GM18507 (cell line): ENCODE data around the gene TMPRSS2.

Source experiments
- DNase-seq: peaks from one replicate; pipeline ENCODE4 v3.0.0; 2011; ENCODE audit warnings: low read depth; ENCODE audit not compliant: insufficient read length; ENCODE audit errors: extremely low spot score
- FAIRE-seq: peaks from 2 replicates; lab custom pipeline; 2011; peaks lifted over from hg19 to GRCh38; lab: Jason Lieb, UNC

TMPRSS2 gene

DNA sequence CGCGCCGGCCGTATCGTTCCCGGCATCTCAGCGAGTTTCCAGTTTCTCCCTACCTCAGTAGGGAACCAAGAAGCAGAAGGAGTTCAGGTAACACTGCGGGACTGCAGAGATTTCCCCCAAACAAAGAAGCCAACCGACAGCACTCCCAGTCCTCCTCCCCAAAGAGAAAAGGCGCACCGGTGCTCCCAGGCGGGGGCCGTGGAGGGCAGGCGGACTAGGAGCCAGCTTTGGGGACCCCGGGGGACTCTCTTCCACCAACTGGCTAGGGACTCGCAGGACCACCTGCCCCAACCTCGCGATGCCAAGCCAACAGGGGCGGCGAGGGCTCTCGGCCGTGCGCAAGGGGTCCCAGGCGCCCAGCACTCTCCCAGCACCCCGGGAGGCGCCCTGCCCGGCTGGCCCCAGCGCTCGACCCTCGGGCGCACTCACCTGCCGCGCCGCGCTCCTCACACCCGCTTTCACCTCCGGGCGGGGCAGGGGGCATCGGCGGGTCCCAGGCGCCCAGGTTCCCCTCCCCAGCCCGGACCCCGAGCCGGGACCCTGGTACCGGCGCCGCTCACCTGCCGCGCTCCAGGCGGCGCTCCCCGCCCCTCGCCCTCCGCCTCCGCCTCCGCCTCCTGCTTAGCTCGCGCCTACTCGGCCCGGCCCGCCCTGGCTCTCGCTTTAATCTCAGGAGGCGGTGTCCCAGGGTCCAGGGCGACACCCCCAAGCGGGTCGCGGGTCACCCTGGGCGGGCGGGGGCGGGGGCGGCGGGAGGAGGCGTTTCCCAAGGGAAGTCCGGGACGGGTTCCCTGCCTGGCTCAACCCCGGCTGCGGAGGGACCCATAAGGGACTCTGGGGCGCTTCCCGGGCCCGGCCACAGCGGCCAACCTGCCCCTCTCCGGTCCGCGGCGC lies at the start of gene TMPRSS2:
Gene TMPRSS2, minus strand, starts transcription at position 638 of the 894 bp plus-strand sequence. CDS start 10,025 bp downstream, outside the sequence.
- no peak for FAIRE-seq
- no peak for DNase-seq

DNA sequence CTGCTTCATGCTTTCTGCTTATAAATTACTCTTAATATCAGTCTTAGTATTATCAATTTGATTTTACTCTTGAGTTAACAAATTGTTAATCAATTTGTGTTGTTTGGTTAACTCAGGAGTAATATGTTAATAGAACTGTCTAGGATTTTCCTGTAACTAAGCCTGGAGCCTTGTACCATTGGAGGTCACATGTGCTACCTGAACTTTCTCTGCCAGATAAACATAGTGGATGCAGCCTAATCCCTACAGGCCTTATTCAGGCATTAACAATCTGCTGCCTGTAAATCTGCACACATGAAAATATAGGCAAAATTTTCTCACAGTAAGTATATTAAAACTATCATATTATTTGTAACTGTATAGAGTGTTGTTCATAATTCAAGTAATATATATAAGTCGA lies 47.1 kb upstream of the TMPRSS2 start:
- FAIRE-seq (no peak), DNase-seq (no peak)

DNA sequence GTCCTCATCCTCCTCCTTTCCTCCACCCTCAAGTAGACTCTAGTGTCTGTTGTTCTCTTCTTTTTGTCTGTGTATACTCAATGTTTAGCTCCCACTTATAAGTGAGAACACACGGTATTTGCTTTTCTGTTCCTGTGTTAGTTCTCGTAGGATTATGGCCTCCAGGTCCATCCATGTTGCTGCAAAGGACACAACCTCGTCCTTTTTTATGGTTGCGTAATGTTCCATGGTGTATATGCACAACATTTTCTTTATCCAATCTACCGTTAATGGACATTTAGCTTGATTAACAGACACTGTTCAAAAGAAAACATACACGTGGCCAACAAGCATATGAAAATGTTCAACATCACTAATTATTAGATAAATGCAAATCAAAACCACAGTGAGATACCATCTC lies 44.3 kb upstream of the TMPRSS2 start:
- no peak for DNase-seq
- no peak for FAIRE-seq

DNA sequence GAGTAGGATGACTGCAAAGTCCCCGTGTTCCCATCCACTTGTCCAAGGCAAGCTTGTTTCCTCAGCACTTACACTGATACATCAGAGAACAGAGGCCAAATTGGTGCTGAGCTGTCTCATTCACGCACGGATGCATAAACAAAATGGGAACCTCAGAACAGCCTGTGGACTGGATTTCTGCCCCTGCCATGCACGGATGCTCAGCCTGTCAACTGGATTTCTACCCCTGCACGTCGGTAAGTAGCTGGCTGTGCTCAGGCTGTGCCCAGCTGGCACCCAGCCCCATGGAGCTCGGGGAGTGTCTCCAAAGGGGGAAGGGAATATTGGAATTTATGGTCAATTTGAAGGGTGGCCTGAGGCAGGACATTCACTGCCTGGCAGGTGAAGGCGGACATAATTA lies 40.8 kb upstream of the TMPRSS2 start:
- FAIRE-seq (no peak), DNase-seq (no peak)

DNA sequence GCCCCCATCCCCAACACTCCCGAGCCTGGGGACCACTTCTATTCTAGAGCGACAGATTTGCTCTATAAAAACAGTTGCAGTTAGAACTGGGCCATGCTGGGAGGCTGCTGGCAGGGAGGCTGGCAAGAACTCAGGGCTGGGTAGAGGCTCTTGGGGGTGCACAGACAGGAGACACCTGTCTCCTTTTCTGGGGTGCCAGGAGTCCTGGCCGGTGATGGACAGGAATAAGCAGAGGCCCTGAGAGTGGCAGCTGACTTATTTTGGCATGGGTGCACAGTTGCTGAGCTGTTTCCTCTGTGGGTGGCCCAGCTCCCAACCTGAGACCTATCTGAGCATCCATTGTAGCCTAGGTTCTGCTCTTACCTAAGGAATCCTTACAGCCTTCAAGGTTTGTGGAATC lies 39.2 kb upstream of the TMPRSS2 start:
- no peak for FAIRE-seq
- DNase-seq, result no peak

DNA sequence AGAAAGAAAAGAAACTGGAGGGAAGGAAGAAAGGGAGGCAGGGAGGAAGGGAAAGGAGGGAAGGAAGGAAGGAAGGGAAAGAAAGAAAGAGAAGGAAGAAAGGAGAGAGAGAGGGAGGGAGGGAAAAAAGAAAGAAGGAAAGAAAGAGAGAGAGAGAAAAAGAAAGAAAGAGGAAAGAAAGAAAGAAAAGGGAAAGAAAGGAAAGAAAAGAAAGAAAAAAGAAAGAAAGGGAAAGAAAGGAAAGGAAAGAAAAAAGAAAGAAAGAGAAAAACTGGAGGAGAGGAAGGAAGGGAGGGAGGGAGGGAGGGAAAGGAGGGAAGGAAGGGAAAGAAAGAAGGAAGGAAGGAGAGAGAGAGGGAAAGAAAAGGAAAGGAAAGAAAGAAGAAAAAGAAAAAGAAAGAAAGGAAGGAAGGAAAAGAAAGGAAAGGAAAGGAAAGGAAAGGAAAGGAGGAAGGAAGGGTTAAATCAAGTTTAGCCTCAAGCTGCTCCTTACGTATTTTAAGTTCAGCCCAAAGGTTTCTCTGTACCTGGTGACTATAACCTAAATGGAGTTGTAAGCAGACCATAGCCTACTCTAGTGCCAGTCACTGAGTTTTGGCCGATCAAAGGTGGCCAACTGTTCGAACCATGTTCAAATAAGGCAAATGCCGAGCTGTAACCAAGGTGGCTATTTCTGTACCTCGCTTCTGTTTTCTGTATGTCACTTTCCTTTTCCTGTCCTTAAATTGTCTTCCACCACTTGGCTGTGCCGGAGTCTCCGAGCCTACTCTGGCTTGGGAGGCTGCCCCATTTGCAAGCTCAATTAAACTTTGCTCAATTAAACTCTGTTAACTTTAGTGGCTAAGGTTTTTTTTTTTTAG lies 37.8 kb upstream of the TMPRSS2 start:
- no peak for DNase-seq
- no peak for FAIRE-seq

DNA sequence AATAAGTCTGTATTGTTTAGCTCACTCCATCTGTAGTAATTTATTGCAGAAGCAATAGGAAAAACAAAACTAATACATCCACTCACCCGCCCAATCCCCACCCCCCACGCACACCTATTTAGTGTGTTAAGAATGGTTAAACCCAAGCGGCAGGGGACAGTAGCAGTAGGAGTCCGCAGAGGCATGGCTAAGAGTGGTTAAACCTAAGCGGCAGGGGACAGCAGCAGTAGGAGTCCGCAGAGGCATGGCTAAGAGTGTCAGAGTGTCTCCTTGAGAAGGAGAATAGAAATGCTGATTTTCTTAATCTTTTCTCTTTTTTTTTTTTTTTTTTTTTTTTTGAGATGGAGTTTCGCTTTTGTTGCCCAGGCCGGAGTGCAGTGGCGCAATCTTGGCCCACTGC lies 34.8 kb upstream of the TMPRSS2 start:
- DNase-seq (no peak), FAIRE-seq (no peak)

DNA sequence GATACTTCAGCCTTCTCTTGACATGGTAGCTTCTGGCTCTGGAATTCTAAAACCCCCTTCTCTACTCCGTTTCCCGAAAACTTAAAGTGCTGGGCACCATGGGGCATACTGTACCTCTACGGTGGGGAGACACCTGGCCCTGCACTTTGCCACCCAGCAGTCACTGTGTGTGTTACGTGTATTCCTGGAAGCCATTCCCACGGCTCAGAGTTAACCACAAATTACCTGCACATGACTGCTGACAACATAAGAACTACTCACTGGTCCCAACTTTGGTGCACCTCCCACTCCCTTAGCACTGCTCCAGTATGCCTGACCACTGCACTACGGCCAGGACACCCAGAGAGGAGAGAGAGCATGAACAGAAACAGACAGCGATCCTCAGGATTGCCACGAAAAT lies 29.4 kb upstream of the TMPRSS2 start:
- no peak for FAIRE-seq
- DNase-seq, result no peak

DNA sequence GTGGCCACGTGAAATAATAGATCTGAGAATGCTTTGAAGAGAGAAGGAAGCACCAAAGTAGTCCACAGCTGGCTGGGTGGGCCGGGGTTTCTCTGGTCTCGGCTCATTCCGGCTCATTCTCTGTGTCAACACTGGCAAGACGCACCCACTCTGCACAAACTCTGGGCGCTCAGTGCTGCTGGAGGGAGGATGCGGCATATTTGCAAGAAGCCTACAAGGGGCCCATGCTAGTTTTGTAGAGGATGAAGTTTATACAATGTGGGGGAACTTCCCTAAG lies 28.8 kb upstream of the TMPRSS2 start:
- DNase-seq (no peak), FAIRE-seq (no peak)

DNA sequence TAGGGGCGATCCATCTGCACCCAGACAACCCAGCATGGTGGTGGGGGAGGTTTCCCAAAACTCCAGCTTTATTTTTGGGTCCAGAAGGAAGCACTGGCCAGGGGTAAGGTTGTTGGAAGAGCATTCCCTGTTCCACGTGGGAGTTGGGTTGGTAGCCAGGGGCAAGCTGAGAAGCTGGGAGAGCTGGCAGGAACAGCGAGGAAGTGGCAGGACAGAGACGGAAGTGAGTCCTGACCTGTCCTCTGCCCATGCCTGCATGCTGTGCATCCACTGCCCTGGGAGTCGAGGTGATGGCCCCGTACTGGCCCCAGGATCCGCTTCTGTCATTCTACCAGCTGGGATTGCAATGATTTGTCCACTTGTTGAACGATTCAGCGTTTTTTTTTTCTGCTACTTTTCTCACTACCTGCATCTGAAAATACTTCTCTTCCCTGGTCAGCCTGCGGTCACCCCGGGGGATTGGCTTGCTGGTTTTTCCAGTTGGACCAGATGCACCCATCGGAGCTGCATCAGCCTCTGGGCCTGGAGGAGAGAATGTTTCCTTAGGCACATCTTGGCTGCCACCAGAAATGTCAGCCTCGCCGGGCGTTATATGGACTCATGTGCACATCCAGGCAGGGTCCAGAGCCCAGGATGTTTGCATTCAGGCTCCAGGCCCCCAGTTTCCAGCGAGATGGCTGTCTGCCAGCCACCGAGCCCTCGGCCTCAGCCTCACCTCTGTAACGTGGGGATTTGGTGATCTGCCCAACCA lies 28.3 kb upstream of the TMPRSS2 start:
- DNase-seq (no peak), FAIRE-seq (no peak)

DNA sequence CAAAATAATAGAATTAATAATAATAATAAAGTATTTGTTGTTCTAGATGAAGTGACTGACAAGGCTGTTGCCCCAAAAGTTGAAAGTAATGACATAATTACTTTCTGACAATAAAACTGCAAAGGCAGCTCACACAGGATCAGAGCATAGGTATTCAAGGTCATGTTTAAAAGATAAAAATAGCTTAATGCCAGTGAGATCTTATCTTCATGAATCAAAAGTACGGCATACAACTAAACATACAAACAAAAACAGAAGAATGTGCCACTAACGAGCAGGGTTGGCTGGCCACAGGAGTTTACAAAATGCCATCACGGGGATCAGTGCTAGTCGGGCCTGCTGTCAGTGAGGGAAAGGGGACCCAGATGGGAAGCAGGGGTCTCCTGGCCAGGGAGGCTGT lies 22.4 kb upstream of the TMPRSS2 start:
- FAIRE-seq, result no peak
- DNase-seq, result no peak

DNA sequence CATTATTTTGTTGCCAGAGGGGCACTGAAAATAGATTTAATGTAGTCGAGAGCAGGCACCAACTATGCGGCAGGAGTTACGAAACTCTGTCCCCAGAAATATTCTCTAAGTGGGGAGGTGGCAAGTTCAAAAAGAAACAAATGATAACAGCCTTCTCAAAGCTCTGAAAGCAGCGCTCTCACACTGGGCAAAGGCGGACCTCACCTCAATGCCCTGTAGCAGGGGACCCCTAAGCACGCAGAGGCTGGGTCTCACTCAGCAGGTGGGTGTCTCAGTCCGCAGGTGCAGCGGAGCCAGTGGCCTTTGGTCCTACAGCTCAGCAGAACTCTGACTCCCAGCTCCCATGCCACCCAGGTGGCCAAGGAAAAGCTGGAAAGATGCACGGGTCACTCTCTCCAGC lies 21.8 kb upstream of the TMPRSS2 start:
- no peak for DNase-seq
- no peak for FAIRE-seq

DNA sequence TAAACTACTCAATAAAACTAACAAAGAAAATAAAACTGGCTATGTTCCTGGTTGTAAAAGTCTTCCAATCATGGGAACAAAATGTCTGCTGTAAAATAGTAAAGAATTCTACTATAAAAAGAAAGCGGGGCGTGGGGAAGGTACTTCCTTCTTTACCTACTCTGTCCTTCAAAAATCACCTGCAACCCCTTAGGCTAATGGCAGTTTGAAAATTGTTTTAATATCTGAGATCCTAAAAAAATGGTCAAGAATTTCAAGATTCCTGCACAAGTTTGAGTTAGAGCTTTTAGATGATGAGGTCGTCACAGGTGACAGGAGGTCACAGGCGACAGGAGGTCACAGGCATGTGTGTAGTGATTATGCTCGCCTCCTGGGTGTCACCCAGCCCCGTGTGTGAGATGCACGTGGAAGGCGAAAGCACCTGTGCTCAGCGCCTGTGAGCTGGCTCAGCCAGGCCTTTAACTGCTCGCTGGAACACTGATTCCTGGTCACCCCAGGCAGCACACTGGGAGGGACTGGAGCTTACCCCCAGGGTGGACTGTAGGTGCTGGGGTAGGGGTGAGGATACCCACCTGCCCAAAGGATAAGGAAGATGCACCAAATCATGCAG lies 18.6 kb upstream of the TMPRSS2 start:
- no peak for FAIRE-seq
- DNase-seq, result no peak

DNA sequence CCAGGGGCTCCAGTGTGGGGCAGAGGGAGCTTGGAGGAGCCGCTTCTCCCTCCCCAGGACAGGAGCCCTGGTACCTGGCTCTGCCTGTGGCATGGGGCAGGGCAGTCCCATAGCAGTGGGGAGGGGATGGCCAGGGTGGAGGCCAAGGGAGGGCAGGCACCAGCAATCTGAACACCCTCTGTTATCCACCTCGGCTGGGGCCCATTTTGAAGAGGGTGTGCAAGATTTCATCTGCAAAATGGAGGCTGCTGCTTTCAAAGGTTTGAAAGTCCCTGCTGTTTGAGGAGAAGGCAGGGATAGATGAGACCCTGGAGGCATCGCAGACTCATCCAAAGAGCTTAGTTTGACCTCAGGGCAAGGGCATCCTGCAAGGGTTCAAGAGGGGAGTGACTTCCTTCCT lies 15.2 kb upstream of the TMPRSS2 start:
- DNase-seq, result no peak
- FAIRE-seq, result no peak

DNA sequence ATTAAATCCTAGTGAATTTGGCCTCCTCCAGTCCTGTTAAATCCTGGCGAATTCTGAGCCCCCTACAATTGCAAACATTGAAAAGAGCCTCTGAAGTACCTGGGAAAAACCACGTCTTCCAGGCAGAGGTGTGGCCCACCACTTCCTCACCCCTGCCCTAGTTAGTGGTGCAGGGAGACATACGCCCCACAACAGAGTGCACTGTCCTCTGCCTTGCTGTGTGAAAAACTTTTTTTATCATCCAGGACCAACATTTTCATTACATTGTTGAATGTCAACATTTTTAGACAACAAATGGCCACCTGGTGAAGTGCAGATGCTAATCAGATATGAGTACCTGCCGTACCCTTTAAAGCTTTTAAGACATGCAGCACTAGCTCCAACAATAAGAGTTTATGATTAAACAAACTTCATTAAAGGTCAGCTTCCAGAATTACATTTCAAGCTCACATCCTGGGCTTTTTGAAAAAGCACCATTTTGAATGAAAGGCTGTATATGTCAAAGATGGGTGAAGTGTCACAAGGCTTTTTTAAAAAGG lies 13.6 kb upstream of the TMPRSS2 start:
- DNase-seq (no peak), FAIRE-seq (no peak)

DNA sequence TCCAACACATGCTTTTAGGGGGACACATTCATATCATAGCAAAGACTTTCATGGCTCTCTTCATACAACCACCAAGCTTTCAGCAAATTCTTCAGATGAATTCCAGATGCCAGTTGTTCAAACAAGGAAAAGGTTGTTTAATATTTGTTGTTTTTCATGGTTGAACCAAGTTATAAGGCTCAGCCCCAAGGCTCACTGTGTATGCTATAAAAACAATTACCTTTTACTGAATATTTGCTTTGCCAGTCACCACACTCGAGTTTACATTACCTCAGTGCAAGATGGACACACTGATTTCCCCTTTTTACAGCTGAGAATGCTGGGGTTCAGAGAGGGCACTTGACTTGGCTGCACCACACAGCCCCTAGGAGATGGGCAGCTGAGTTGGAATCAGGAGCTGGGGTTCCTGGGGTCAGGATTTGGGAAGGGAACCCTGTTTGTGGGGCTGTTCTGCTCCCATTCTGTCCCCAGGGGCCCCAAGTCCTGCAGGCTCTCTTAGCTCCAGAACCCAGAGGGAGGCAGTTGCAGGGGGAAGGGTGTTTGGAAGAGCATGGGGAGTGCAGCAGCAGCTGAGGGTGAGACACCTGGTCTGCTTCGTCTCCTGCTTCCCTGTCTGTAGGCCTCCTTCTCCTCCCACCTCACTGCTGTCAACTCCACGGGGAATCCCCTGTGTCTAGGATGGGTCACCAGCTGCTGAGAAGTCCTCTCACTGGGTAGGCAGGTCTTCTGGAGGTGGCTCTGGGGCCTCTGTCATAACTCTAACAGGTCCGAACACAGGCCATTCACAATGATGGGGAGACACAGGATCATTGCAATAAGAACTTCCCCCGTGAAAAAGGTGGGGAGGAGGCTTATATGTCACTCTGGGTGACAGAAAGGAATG lies 12.8 kb upstream of the TMPRSS2 start:
- no peak for DNase-seq
- FAIRE-seq, result no peak

DNA sequence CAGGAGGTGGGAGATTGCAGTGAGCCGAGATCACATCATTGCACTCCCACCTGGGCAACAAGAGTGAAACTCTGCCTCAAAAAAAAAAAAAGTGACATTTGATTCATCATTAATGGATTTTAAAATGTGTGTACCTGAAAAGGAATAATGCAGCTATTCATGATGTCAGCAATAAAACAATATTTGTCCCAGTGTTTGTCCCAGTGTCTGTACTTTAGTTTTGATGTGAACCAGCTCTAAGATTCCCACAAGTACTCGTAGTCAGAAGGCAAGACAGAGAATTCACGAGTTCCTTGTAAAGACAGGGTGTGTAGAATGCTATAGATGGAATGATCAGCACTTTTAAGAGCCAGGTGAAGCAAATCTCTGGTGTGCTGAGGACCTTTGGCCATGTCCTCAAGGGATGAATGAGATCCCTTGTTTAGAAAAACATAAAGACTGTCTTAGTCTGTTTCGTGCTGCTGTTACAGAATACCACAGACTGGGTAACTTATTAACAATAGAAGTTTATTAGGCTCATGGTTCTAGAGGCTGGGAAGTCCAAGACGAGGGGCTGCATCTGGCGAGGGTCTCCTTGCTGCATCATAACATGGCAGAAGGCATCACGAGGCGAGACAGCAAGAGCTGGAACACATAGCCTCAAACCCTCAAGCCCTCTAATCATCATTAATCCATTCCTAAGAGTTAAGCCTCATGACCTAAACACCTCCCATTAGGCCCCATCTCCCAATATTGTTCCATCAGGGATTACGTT lies 12.0 kb upstream of the TMPRSS2 start:
- DNase-seq (no peak), FAIRE-seq (no peak)

DNA sequence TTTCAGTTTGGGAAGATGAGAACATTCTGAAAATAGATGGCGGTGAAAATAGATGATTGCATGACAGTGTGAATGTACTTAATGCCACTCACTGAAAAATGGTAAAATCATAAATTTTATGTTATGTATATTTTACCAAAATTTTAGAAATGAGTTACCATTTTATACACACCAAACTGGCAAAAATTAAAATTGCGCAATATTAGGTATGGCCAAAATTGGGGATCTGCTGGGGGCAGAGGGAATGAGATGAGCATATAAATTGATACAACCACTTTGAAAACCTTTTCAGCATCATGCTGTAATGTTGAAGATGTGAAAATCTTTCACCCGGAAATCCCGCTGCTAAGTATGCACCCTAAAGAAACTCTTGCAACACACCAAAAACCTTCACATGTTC lies 10.8 kb upstream of the TMPRSS2 start:
- FAIRE-seq (no peak), DNase-seq (no peak)
